Upper lobe of left lung (tissue), 6 donors: ENCODE measurements around the gene TMEM100. TPM values are rescaled to one million over a fixed set of nuclear protein-coding genes. Genes with fewer than 3 reads are reported as not detected.

Experiments used
- ATAC-seq, 2 donors: fragments of 200-7000 bp; cut with Tn5 transposase; one replicate each; pipeline ENCODE4 v1.9.1; 2022; ENCODE audit warnings: mild to moderate bottlenecking in 2 of 2, moderate library complexity in 2 of 2; ENCODE audit not compliant: low FRiP score in 2 of 2
- DNase-seq, 2 donors: peaks; one replicate each; pipeline ENCODE4 v3.0.0-alpha.2; 2019 to 2020
- H3K27ac ChIP-seq, 4 donors: fragments of 200-600 bp; sonication (generic); one replicate each; pipeline ENCODE4 v1.5.1; 2016 to 2019
- H3K27me3 ChIP-seq, 4 donors: fragments of 200-600 bp; sonication (generic); one replicate each; pipeline ENCODE4 v1.5.1; 2017 to 2019
- H3K36me3 ChIP-seq, 4 donors: fragments of 200-600 bp; sonication (generic); one replicate each; pipeline ENCODE4 v1.5.1; 2016 to 2019
- H3K4me1 ChIP-seq, 4 donors: fragments of 200-600 bp; sonication (generic); one replicate each; pipeline ENCODE4 v1.5.1; 2018 to 2019
- H3K4me3 ChIP-seq, 4 donors: fragments of 200-600 bp; sonication (generic); one replicate each; pipeline ENCODE4 v1.5.1; 2017 to 2019; ENCODE audit warnings: mild to moderate bottlenecking in 2 of 4, moderate library complexity in 1 of 4
- H3K9me3 ChIP-seq, 4 donors: fragments of 200-600 bp; sonication (generic); one replicate each; pipeline ENCODE4 v1.5.1; 2018 to 2019
- EP300 ChIP-seq, 4 donors: sonication (generic); formaldehyde crosslinking; IDR thresholded peaks; one replicate each; pipeline ENCODE4 v1.5.1; 2017; ENCODE audit warnings: antibody characterized with exemption in 4 of 4, control low read depth in 2 of 4
- POLR2A ChIP-seq, 4 donors: fragments of 450-650 bp; IDR thresholded peaks; one replicate each; pipeline ENCODE4 v1.5.1; 2016 to 2017; ENCODE audit warnings: antibody characterized with exemption in 4 of 4, mild to moderate bottlenecking in 2 of 4
- POLR2AphosphoS5 ChIP-seq, 2 donors: sonication (generic); formaldehyde crosslinking; IDR thresholded peaks; one replicate each; pipeline ENCODE4 v1.5.1; 2017; ENCODE audit warnings: antibody characterized with exemption in 2 of 2
- WGBS, 2 donors: methylation state at CpG; one replicate each; pipeline ENCODE4 v1.1.5; 2017 to 2018; 5-methylcytosine and 5-hydroxymethylcytosine counted together
- total RNA-seq, 6 donors: library from RNA; depleted of rRNA in 4 of 6; stranded (reverse); fragments of >200 nt in 4 of 6; gene quantifications; one replicate each; pipeline versions ENCODE4 v1.1.0 to v1.2.1, GENCODE V29; 2016 to 2021
- TF ChIP-seq, protein P1 (sequence below), 6 experiments: fragments of 450-650 bp in 4 of 6; fragments of 200-600 bp in 2 of 6; sonication (generic) in 2 of 6; IDR thresholded peaks; one replicate each; pipeline ENCODE4 v1.5.1; 2016 to 2019; ENCODE audit warnings: antibody characterized with exemption in 6 of 6
- donor health status: DM: no; HTN: no; CAD: no; lungs with moderate emphysema.
- donor health status: DM: no; HTN: yes; CAD: no; lungs with severe emphysema.

Gene TMEM100
- total RNA-seq, 6 donors from 2014 or later: 89.1 to 195 (median 142) TPM

DNA sequence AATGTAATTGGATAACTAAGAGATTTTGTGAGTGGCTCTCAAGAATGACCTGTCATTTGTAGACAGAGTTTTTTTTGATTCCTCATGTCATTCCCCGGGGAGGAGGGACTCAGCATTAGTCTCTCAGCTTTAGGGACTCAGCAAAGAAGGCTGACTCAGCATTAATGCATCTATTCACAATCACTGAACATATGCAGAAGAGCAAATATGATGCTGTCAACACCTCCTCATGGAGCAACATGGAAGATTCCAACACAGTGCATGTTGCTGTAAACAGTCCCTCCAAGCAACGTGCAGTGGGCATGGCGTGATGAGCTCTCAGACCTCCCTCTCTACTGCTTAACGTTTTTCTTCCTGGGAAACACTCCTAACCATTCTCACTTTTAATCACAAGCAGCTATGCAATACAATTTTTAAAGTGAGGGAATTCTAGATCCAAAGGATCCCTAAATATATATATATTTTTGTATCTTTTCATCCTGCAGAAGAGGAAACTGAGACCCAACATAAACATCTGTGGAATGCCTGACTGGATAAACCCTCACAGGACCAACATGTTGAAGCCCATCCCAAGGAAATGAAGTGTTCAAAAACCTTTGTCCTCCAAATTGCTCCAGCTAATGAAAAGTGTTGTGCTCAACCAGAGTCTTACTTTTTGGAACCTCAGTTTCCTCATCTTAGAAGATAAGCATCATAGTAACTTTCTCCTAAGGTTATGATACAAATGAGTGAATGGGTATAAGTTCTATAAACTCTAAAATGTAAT lies 38.9 kb downstream of the TMEM100 start:
- WGBS, 2 donors: 78 to 84% methylated on average over 4 of the region's 4 CpGs
- no peaks in the 10 kb centered on the region for H3K4me1 ChIP-seq
- no peak for TF ChIP-seq EP300 (IDR thresholded peaks at IDR 0.05)
- TF ChIP-seq POLR2AphosphoS5 (IDR thresholded peaks at IDR 0.05): no peak
- TF ChIP-seq, protein P1, sequence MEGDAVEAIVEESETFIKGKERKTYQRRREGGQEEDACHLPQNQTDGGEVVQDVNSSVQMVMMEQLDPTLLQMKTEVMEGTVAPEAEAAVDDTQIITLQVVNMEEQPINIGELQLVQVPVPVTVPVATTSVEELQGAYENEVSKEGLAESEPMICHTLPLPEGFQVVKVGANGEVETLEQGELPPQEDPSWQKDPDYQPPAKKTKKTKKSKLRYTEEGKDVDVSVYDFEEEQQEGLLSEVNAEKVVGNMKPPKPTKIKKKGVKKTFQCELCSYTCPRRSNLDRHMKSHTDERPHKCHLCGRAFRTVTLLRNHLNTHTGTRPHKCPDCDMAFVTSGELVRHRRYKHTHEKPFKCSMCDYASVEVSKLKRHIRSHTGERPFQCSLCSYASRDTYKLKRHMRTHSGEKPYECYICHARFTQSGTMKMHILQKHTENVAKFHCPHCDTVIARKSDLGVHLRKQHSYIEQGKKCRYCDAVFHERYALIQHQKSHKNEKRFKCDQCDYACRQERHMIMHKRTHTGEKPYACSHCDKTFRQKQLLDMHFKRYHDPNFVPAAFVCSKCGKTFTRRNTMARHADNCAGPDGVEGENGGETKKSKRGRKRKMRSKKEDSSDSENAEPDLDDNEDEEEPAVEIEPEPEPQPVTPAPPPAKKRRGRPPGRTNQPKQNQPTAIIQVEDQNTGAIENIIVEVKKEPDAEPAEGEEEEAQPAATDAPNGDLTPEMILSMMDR (IDR thresholded peaks at IDR 0.05): no peak
- TF ChIP-seq POLR2A (IDR thresholded peaks at IDR 0.05): no peak
- H3K4me3 ChIP-seq: no peak overlapping the region
- no peaks in the 10 kb centered on the region for H3K9me3 ChIP-seq
- no peaks in the 10 kb centered on the region for H3K27me3 ChIP-seq
- no peak overlapping the region for H3K27ac ChIP-seq
- no peaks in the 10 kb centered on the region for H3K36me3 ChIP-seq
- DNase-seq (no peak), ATAC-seq (no peak)

DNA sequence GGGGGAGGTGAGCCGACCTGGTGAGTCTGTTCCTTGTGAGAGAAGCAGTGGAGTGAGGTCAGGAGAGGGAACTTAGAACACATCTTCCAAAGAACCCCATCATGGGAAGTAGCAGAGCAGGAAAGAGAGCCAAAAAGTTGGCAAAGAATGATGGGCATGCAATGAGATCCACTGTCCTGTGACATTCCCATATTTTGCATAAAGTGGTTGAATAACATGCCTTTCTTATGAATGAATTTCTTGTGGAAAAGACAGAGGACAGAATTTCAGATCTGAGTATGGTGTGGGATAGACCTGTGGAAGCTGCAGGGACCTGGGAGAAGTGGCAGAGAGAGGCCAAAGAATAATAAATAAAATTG lies 41.3 kb downstream of the TMEM100 start:
- Histone ChIP-seq H3K36me3 (no peaks in the 10 kb centered on the region), H3K9me3 (no peaks in the 10 kb centered on the region), H3K27ac (no peak overlapping the region), H3K4me1 (no peaks in the 10 kb centered on the region), H3K4me3 (no peak overlapping the region), H3K27me3 (no peaks in the 10 kb centered on the region)
- 86 to 90% methylated on average over 1 of the region's 1 CpG for WGBS, 2 donors
- ATAC-seq (no peak), DNase-seq (no peak)
- TF ChIP-seq, protein P1 (IDR thresholded peaks at IDR 0.05): no peak
- no peak for TF ChIP-seq POLR2A (IDR thresholded peaks at IDR 0.05)
- TF ChIP-seq POLR2AphosphoS5 (IDR thresholded peaks at IDR 0.05): no peak
- TF ChIP-seq EP300 (IDR thresholded peaks at IDR 0.05): no peak

DNA sequence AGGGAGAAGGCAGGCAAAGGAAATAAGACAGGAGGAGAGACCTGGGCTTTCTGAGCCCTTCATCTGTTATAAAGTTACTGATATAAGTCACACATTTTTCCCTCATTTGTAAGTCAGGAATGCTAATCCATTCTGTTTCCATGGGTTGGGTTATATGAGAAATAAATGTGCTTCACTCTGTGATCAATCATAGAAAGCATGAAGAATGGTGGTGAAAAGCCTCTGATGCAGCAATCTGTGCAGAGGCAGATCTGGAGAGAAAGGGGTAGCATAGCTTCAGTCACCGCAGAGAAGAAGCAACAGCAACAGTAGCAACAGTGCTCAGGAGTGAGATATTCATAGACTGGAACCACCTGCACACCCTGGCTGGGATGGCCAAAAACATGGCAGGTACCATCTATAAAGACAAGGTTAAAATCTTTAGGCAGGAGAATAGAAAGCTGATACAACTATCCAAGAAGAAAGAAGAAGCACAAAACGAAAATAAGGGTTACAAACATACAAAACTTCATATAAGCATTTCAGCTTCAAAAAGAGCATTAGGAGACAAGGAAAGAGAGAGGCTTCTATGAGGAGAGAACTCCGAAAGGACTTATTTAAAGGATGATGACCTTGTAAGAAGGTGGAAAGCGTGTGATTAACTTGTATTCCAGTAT lies 41.9 kb downstream of the TMEM100 start:
- Histone ChIP-seq H3K4me1 (no peaks in the 10 kb centered on the region), H3K9me3 (no peaks in the 10 kb centered on the region), H3K4me3 (no peak overlapping the region), H3K27me3 (no peaks in the 10 kb centered on the region), H3K27ac (no peak overlapping the region), H3K36me3 (no peaks in the 10 kb centered on the region)
- WGBS, 2 donors: 89 to 90% methylated on average over 4 of the region's 4 CpGs
- no peak for DNase-seq
- no peak for ATAC-seq
- TF ChIP-seq, protein P1 (IDR thresholded peaks at IDR 0.05): no peak
- TF ChIP-seq EP300 (IDR thresholded peaks at IDR 0.05) (no peak), POLR2AphosphoS5 (IDR thresholded peaks at IDR 0.05) (no peak), POLR2A (IDR thresholded peaks at IDR 0.05) (no peak)

DNA sequence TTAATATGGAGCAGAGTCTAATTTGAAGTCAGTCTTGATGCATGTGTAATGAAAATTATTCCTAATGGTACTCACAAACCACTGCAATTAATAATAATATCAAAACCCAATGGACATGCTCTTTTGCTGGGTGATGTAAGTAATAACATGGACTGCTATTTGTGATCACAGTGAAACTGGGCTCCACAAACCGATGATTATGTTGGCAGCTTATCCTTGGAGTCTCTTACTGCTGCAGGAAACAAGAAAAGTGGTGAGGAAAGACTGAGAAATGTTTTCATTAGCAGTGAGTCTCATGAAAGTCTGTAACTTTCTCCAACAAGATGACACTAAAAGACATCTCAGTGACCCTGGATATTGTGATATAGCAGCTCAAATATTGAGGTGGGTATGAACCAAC lies 45.2 kb downstream of the TMEM100 start:
- H3K27me3 ChIP-seq: no peaks in the 10 kb centered on the region
- WGBS, 2 donors: 42 to 57% methylated on average over 1 of the region's 1 CpG

More for the DNA sequence above, 45.2 kb downstream of the TMEM100 start:
- peaks cover 0 to 7% (median 4%) of the 10 kb centered on the region in 4 donors for H3K4me1 ChIP-seq
- DNase-seq (no peak), ATAC-seq (no peak)
- H3K9me3 ChIP-seq: no peaks in the 10 kb centered on the region
- no peaks in the 10 kb centered on the region for H3K36me3 ChIP-seq
- H3K4me3 ChIP-seq: no peak overlapping the region
- TF ChIP-seq EP300 (IDR thresholded peaks at IDR 0.05) (no peak), POLR2A (IDR thresholded peaks at IDR 0.05) (no peak)
- TF ChIP-seq, protein P1 (IDR thresholded peaks at IDR 0.05): no peak
- H3K27ac ChIP-seq: no peak overlapping the region
